GM18951 (cell line): ENCODE data around the gene PRR7.

Experiments used
- POLR2A ChIP-seq: IDR thresholded peaks from 4 replicates; pipeline ENCODE4 v1.6.1; 2011; ENCODE audit warnings: mild to moderate bottlenecking; ENCODE audit not compliant: insufficient read length, insufficient read depth; ENCODE audit errors: extremely low read depth
- in situ Hi-C: fragments of 300-500 bp; cut with MboI; formaldehyde crosslinking; loops from one replicate; pipeline ENCODE4 v1.12.0; 2022; ENCODE audit warnings: low sequenced_read_pairs, mixed read lengths, inconsistent platforms; ENCODE audit not compliant: unreplicated experiment

PRR7 gene

GRCh38 chr5:177498013-177498787 is 51.6 kb downstream of the PRR7 start:
- in situ Hi-C loops = no loop called here

GRCh38 chr5:177499842-177500241 is 53.2 kb downstream of the PRR7 start:
- in situ Hi-C loops = no loop called here
- no peak for TF ChIP-seq POLR2A

More at GRCh38 chr5:177498013-177498787, 51.6 kb downstream of the PRR7 start:
- no peak for TF ChIP-seq POLR2A

- in situ Hi-C loops = no loop called here
- peak; percentile 29 for TF ChIP-seq POLR2A
Measured at GRCh38 chr5:177500685-177501522, 54.3 kb downstream of the PRR7 start.

- in situ Hi-C loops = no loop called here
- no peak for TF ChIP-seq POLR2A
Measured at GRCh38 chr5:177501874-177502678, 55.5 kb downstream of the PRR7 start.

GRCh38 chr5:177502886-177503285 is 56.3 kb downstream of the PRR7 start:
- in situ Hi-C loops = no loop called here
- TF ChIP-seq POLR2A = peak; percentile 36

GRCh38 chr5:177503351-177504085 is 56.9 kb downstream of the PRR7 start:
- in situ Hi-C loops = no loop called here
- no peak for TF ChIP-seq POLR2A

- TF ChIP-seq POLR2A = no peak
- in situ Hi-C loops = no loop called here
Measured at GRCh38 chr5:177504086-177505056, 57.8 kb downstream of the PRR7 start.

GRCh38 chr5:177505075-177505474 is 58.5 kb downstream of the PRR7 start:
- no peak for TF ChIP-seq POLR2A
- in situ Hi-C loops = no loop called here
